ENCODE measurements around the gene NINJ1. TPM values are rescaled to one million over a fixed set of nuclear protein-coding genes. Genes with fewer than 3 reads are reported as not detected.

The NINJ1 gene
- total RNA-seq, 1 experiment from 2014 or later: 68.2 TPM

- DNase-seq (ENCODE audit: low spot score): no peak
Observed at GRCh38 chr9:93087971-93088655, 45.9 kb downstream of the NINJ1 start.

- no peak for DNase-seq (ENCODE audit: low spot score)
Observed at GRCh38 chr9:93086447-93087224, 47.4 kb downstream of the NINJ1 start.

- DNase-seq (ENCODE audit: low spot score): no peak
Observed at GRCh38 chr9:93085676-93086075, 48.4 kb downstream of the NINJ1 start.

- no peak for DNase-seq (ENCODE audit: low spot score)
Observed at GRCh38 chr9:93084471-93084881, 49.6 kb downstream of the NINJ1 start.

- no peak for DNase-seq (ENCODE audit: low spot score)
Observed at GRCh38 chr9:93083592-93084470, 50.2 kb downstream of the NINJ1 start.

GRCh38 chr9:93082841-93083411 is 51.1 kb downstream of the NINJ1 start:
- DNase-seq (ENCODE audit: low spot score): no peak

- DNase-seq (ENCODE audit: low spot score): peak; percentile 82
Observed at GRCh38 chr9:93081931-93082330, 52.1 kb downstream of the NINJ1 start.

- DNase-seq (ENCODE audit: low spot score): no peak
Observed at GRCh38 chr9:93081081-93081529, 52.9 kb downstream of the NINJ1 start.

- DNase-seq (ENCODE audit: low spot score): no peak
Observed at GRCh38 chr9:93080406-93080805, 53.6 kb downstream of the NINJ1 start.

- no peak for DNase-seq (ENCODE audit: low spot score)
Observed at GRCh38 chr9:93079371-93079770, 54.7 kb downstream of the NINJ1 start.

GRCh38 chr9:93077811-93078210 is 56.2 kb downstream of the NINJ1 start:
- DNase-seq (ENCODE audit: low spot score): no peak

- DNase-seq (ENCODE audit: low spot score): no peak
Observed at GRCh38 chr9:93077367-93077766, 56.7 kb downstream of the NINJ1 start.

GRCh38 chr9:93076792-93077128 is 57.3 kb downstream of the NINJ1 start:
- no peak for DNase-seq (ENCODE audit: low spot score)

GRCh38 chr9:93076101-93076791 is 57.8 kb downstream of the NINJ1 start:
- DNase-seq (ENCODE audit: low spot score): no peak

GRCh38 chr9:93072383-93072795 is 61.7 kb downstream of the NINJ1 start:
- DNase-seq (ENCODE audit: low spot score): peak; percentile 25

Other genes starting within 250 kb of the NINJ1 start
- gene FGD3, start 186.7 kb downstream of the NINJ1 start, total RNA-seq (2014; rRNA removed; shearing (Covaris generic)): 0.10 and 0.12 TPM in 2 replicates
- gene SUSD3, start 75.5 kb downstream of the NINJ1 start, total RNA-seq (2014; rRNA removed; shearing (Covaris generic)): not detected in 2 replicates
- 51.7 and 74.8 TPM in 2 replicates for gene CARD19, start 38.0 kb downstream of the NINJ1 start, total RNA-seq (2014; rRNA removed; shearing (Covaris generic))
- gene WNK2, start 49.9 kb upstream of the NINJ1 start, total RNA-seq (2014; rRNA removed; shearing (Covaris generic)): not detected in 2 replicates